K562 (cell line): ENCODE results near the gene ELF2. TPM values are rescaled to one million over a fixed set of nuclear protein-coding genes. Genes with fewer than 3 reads are reported as not detected.

ENCODE experiments used
- CBX3 ChIP-seq, 2 experiments: IDR thresholded peaks; 1 replicate in 1 of 2; 2 replicates in 1 of 2; pipeline ENCODE4 v1.6.1; 2012; ENCODE audit warnings: inconsistent platforms in 2 of 2, low read length in 2 of 2, borderline replicate concordance in 1 of 2, control low read depth in 1 of 2
- CCAR2 ChIP-seq: fragments of 200-400 bp; formaldehyde crosslinking; IDR thresholded peaks from 2 replicates; pipeline ENCODE4 v1.6.1; 2017; ENCODE audit warnings: mild to moderate bottlenecking, low read depth, low read length
- EGR1 ChIP-seq: fragments of 450-650 bp; conservative IDR thresholded peaks from 2 replicates; pipeline ENCODE4 v1.6.1; 2017; ENCODE audit warnings: mild to moderate bottlenecking
- ELF4 ChIP-seq: fragments of 450-650 bp; formaldehyde crosslinking; IDR thresholded peaks from 2 replicates; pipeline ENCODE4 v1.4.0; 2022; ENCODE audit warnings: missing genetic modification characterization
- HDGF ChIP-seq: fragments of 450-650 bp; IDR thresholded peaks from 2 replicates; pipeline ENCODE4 v1.6.1; 2016
- KLF16 ChIP-seq: IDR thresholded peaks from 2 replicates; pipeline ENCODE4 v1.6.1; 2016; ENCODE audit warnings: antibody characterized with exemption
- LCOR ChIP-seq: sonication (generic); formaldehyde crosslinking; IDR thresholded peaks from 2 replicates; pipeline ENCODE4 v1.8.0; 2022; ENCODE audit warnings: mild to moderate bottlenecking, missing genetic modification reagents
- MYC ChIP-seq, 2 experiments: fragments of 250-450 bp in 1 of 2; sonication (Bioruptor Pico) in 1 of 2; IDR thresholded peaks; 2 replicates each; pipeline versions ENCODE4 v1.5.1 to v1.6.1; 2012 to 2021; ENCODE audit warnings: low read depth in 2 of 2, borderline replicate concordance in 1 of 2, improper control_type of control experiment in 1 of 2, low read length in 1 of 2, mild to moderate bottlenecking in 1 of 2, moderate library complexity in 1 of 2
- NCOA1 ChIP-seq: fragments of 450-650 bp; IDR thresholded peaks from 2 replicates; pipeline ENCODE4 v1.6.1; 2016; ENCODE audit warnings: low read depth
- NFXL1 ChIP-seq: fragments of 450-650 bp; formaldehyde crosslinking; IDR thresholded peaks from 2 replicates; pipeline ENCODE4 v1.4.0; 2021; ENCODE audit warnings: mild to moderate bottlenecking
- PHF20 ChIP-seq: fragments of 450-650 bp; IDR thresholded peaks from 2 replicates; pipeline ENCODE4 v1.6.1; 2018; ENCODE audit not compliant: partially characterized antibody
- RNF2 ChIP-seq: sonication (generic); IDR thresholded peaks from 2 replicates; pipeline ENCODE4 v1.6.1; 2016
- SAFB ChIP-seq: fragments of 200-400 bp; formaldehyde crosslinking; IDR thresholded peaks from 2 replicates; pipeline ENCODE4 v1.6.1; 2017; ENCODE audit warnings: low read depth, low read length, borderline replicate concordance
- SRSF9 ChIP-seq: fragments of 200-400 bp; formaldehyde crosslinking; IDR thresholded peaks from 2 replicates; pipeline ENCODE4 v1.6.1; 2017; ENCODE audit warnings: low read depth, low read length, borderline replicate concordance
- ZFP36 ChIP-seq: fragments of 150-350 bp; IDR thresholded peaks from 2 replicates; pipeline ENCODE4 v1.6.1; 2018; ENCODE audit warnings: low read length, low read depth; ENCODE audit not compliant: partially characterized antibody
- ZNF165 ChIP-seq: fragments of 250-450 bp; sonication (Bioruptor Pico); IDR thresholded peaks from 2 replicates; pipeline ENCODE4 v1.4.0; 2020; ENCODE audit warnings: borderline replicate concordance
- ZNF431 ChIP-seq: sonication (generic); formaldehyde crosslinking; IDR thresholded peaks from 2 replicates; pipeline ENCODE4 v1.8.0; 2022; ENCODE audit warnings: mild to moderate bottlenecking, missing genetic modification reagents
- ZNF583 ChIP-seq: fragments of 250-450 bp; sonication (Bioruptor Pico); IDR thresholded peaks from 2 replicates; pipeline ENCODE4 v1.4.0; 2020
- ZNF717 ChIP-seq: fragments of 250-450 bp; sonication (Bioruptor Pico); IDR thresholded peaks from 2 replicates; pipeline ENCODE4 v1.5.0; 2021
- polyA plus RNA-seq, 8 experiments: library from polyadenylated mRNA; depleted of rRNA in 4 of 8; stranded (reverse) in 5 of 8; unstranded in 3 of 8; fragments of >200 nt; fragmentation: Nextera tagmentation in 2 of 8; fragmentation: Illumina TruSeq in 1 of 8; extraction: Ambion mirVana in 2 of 8; extraction: Trizol in 1 of 8; gene quantifications; 2 replicates each; pipeline versions ENCODE4 v1.2.1 to v1.2.3, GENCODE V29; 2011 to 2014; ENCODE audit warnings: inconsistent platforms in 1 of 8, missing spikeins in 1 of 8
- total RNA-seq, 7 experiments: library from RNA; depleted of rRNA in 6 of 7; stranded (reverse); fragments of >200 nt in 6 of 7; fragmentation: Illumina TruSeq in 2 of 7; extraction: Trizol in 2 of 7; gene quantifications; 2 replicates each; pipeline versions ENCODE4 v1.2.1 to v1.2.3, GENCODE V29; 2011 to 2021; ENCODE audit warnings: low replicate concordance in 1 of 7
- TF ChIP-seq, protein P1 (sequence below): fragments of 450-650 bp; IDR thresholded peaks from 2 replicates; pipeline ENCODE4 v1.6.1; 2017; ENCODE audit warnings: antibody characterized with exemption, mild to moderate bottlenecking
- TF ChIP-seq, protein P2 (sequence below): fragments of 200-400 bp; formaldehyde crosslinking; IDR thresholded peaks from 2 replicates; pipeline ENCODE4 v1.6.1; 2017; ENCODE audit warnings: mild to moderate bottlenecking, low read depth, low read length, moderate library complexity

ELF2 gene
- total and polyA plus RNA-seq, 9 of the 15 experiments (the other 6 are each of a cell fraction or from before 2014, with no cell fraction given), result 9.4 to 58.7 (median 41.6) TPM

DNA sequence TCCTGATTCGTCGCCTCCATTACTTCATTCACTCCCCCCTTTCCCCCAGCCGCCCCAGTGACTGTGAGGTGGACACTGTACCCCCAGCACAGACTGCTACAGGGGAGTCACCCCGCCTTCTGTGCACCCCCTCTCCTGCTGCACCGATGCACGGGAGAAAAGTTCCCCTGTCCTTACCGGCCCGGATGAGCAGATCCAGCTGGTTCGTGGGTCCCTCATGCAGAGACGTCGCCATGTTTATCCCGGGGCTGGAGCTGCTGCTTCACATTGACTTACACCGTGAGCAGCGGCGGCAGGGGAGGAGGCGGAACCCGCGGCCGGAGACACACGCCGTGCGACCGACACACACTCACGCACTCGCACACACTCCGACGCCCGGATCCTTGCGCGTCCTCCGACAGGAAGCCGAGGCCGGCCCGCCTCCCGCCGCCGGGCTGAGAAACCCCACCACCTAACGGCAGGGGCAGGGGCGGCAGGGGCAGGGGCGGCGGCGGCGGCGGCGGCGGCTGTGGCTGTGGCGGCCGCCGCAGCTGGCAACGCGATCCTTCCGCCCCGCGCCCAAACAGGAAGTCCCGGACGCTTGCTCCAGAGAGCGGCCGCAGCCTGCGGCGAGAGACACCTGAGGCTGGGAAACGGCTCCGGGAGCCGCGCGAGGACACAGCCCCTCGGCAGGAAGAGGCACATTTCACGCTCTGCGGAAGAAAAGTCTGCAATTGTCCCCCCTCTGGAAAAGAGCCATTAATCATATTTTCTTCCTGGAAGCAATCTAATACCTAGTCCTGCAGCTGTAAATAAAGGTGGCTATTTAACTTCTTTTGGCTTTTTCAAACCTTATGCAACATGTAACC lies 92.8 kb downstream of the ELF2 start (continued):
- no peak for TF ChIP-seq CCAR2
- TF ChIP-seq NCOA1, result no peak
- no peak for TF ChIP-seq ZNF431
- TF ChIP-seq NFXL1 (CRISPR knock-in tag), result no peak
- TF ChIP-seq LCOR (CRISPR knock-in tag), result peak; percentile 46; the same call in 1 of the 2 replicates
- peak; percentile 44 for TF ChIP-seq EGR1
- TF ChIP-seq, protein P1, sequence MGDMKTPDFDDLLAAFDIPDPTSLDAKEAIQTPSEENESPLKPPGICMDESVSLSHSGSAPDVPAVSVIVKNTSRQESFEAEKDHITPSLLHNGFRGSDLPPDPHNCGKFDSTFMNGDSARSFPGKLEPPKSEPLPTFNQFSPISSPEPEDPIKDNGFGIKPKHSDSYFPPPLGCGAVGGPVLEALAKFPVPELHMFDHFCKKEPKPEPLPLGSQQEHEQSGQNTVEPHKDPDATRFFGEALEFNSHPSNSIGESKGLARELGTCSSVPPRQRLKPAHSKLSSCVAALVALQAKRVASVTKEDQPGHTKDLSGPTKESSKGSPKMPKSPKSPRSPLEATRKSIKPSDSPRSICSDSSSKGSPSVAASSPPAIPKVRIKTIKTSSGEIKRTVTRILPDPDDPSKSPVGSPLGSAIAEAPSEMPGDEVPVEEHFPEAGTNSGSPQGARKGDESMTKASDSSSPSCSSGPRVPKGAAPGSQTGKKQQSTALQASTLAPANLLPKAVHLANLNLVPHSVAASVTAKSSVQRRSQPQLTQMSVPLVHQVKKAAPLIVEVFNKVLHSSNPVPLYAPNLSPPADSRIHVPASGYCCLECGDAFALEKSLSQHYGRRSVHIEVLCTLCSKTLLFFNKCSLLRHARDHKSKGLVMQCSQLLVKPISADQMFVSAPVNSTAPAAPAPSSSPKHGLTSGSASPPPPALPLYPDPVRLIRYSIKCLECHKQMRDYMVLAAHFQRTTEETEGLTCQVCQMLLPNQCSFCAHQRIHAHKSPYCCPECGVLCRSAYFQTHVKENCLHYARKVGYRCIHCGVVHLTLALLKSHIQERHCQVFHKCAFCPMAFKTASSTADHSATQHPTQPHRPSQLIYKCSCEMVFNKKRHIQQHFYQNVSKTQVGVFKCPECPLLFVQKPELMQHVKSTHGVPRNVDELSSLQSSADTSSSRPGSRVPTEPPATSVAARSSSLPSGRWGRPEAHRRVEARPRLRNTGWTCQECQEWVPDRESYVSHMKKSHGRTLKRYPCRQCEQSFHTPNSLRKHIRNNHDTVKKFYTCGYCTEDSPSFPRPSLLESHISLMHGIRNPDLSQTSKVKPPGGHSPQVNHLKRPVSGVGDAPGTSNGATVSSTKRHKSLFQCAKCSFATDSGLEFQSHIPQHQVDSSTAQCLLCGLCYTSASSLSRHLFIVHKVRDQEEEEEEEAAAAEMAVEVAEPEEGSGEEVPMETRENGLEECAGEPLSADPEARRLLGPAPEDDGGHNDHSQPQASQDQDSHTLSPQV, result no peak
- TF ChIP-seq, protein P2, sequence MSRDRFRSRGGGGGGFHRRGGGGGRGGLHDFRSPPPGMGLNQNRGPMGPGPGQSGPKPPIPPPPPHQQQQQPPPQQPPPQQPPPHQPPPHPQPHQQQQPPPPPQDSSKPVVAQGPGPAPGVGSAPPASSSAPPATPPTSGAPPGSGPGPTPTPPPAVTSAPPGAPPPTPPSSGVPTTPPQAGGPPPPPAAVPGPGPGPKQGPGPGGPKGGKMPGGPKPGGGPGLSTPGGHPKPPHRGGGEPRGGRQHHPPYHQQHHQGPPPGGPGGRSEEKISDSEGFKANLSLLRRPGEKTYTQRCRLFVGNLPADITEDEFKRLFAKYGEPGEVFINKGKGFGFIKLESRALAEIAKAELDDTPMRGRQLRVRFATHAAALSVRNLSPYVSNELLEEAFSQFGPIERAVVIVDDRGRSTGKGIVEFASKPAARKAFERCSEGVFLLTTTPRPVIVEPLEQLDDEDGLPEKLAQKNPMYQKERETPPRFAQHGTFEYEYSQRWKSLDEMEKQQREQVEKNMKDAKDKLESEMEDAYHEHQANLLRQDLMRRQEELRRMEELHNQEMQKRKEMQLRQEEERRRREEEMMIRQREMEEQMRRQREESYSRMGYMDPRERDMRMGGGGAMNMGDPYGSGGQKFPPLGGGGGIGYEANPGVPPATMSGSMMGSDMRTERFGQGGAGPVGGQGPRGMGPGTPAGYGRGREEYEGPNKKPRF, result no peak
- no peak for TF ChIP-seq ZNF583 (CRISPR knock-in tag)
- peak; percentile 66 for TF ChIP-seq MYC (IDR thresholded peaks at IDR 0.05; ENCODE audit: low read depth, low read length)
- 0 out of 2 replicates have a peak, but pooled peaks have one; percentile 48 for TF ChIP-seq MYC (CRISPR knock-in tag; IDR thresholded peaks at IDR 0.05; ENCODE audit: borderline replicate concordance, low read depth)
- TF ChIP-seq HDGF, result 0 out of 2 replicates have a peak, but pooled peaks have one; percentile 22
- TF ChIP-seq ZNF717 (CRISPR knock-in tag), result no peak
- no peak for TF ChIP-seq ELF4 (CRISPR knock-in tag)
- no peak for TF ChIP-seq SAFB
- no peak for TF ChIP-seq SRSF9
- 0 out of 3 replicates have a peak, but pooled peaks of 1 of the 2 experiments have one; percentile 31 for TF ChIP-seq CBX3 (IDR thresholded peaks at IDR 0.05; ENCODE audit: borderline replicate concordance in 1 of 2, low read length in 2 of 2)
- no peak for TF ChIP-seq KLF16
- TF ChIP-seq PHF20, result peak; percentile 69
- peak; percentile 77; the same call in 1 of the 2 replicates for TF ChIP-seq RNF2
- TF ChIP-seq ZNF165 (CRISPR knock-in tag), result no peak
- TF ChIP-seq ZFP36, result no peak
